Suprapubic skin (tissue), 4 donors: ENCODE results near the gene PJVK. TPM values are rescaled to one million over a fixed set of nuclear protein-coding genes. Genes with fewer than 3 reads are reported as not detected.

Experiments used
- DNase-seq, 2 donors: peaks; one replicate each; pipeline ENCODE4 v3.0.0-alpha.2; 2019; ENCODE audit warnings: low spot score in 2 of 2
- H3K27ac ChIP-seq: fragments of 200-600 bp; sonication (generic); one replicate; pipeline ENCODE4 v1.5.1; 2019
- H3K27me3 ChIP-seq: fragments of 200-600 bp; sonication (generic); one replicate; pipeline ENCODE4 v1.5.1; 2019
- H3K36me3 ChIP-seq: fragments of 200-600 bp; sonication (generic); one replicate; pipeline ENCODE4 v1.5.1; 2019
- H3K4me1 ChIP-seq: fragments of 200-600 bp; sonication (generic); one replicate; pipeline ENCODE4 v1.5.1; 2019
- H3K4me3 ChIP-seq: fragments of 200-600 bp; sonication (generic); one replicate; pipeline ENCODE4 v1.5.1; 2019; ENCODE audit warnings: mild to moderate bottlenecking
- H3K9me3 ChIP-seq: fragments of 200-600 bp; sonication (generic); one replicate; pipeline ENCODE4 v1.5.1; 2019
- CTCF ChIP-seq, 2 donors: fragments of 200-600 bp in 1 of 2; fragments of 450-650 bp in 1 of 2; sonication (generic) in 1 of 2; IDR thresholded peaks; one replicate each; pipeline ENCODE4 v1.5.1; 2016 to 2019; ENCODE audit warnings: antibody characterized with exemption in 2 of 2, mild to moderate bottlenecking in 1 of 2, moderate library complexity in 1 of 2
- EP300 ChIP-seq: sonication (generic); formaldehyde crosslinking; IDR thresholded peaks from one replicate; pipeline ENCODE4 v1.6.1; 2017; ENCODE audit warnings: antibody characterized with exemption
- POLR2A ChIP-seq, 2 donors: fragments of 450-650 bp; IDR thresholded peaks; one replicate each; pipeline ENCODE4 v1.6.1; 2017; ENCODE audit warnings: antibody characterized with exemption in 2 of 2, mild to moderate bottlenecking in 2 of 2, moderate library complexity in 2 of 2
- POLR2AphosphoS5 ChIP-seq, 3 donors: sonication (generic); formaldehyde crosslinking; IDR thresholded peaks; one replicate each; pipeline ENCODE4 v1.6.1; 2017; ENCODE audit warnings: antibody characterized with exemption in 3 of 3
- WGBS: methylation state at CpG from one replicate; pipeline ENCODE4 v1.1.5; 2018; 5-methylcytosine and 5-hydroxymethylcytosine counted together
- total RNA-seq, 4 donors: library from RNA; depleted of rRNA; stranded (reverse); fragments of >200 nt; gene quantifications; one replicate each; pipeline ENCODE4 v1.1.0, GENCODE V29; 2016

The PJVK gene
- total RNA-seq, 4 donors from 2014 or later, result 1.7 to 6.6 (median 2.7) TPM

DNA sequence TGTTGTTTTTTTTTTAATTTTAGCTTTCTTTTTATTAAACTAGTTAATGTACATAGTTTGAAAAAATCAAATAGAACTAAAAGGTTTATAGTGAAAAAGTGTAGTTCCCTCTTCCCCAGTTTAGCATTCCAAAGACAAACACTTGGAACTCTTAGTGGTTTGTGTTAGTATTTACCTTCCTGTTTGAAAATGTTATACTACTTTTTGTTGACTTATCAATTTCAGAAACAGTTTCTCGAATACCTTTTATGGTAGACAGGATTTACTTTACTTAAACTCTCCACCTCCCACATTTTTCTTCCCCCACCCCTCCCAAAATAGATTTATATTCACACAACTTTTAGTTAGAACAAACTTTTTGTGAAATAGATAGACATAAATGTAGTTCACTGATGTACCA, 55.8 kb downstream of the PJVK start:
- no peak for DNase-seq
- Histone ChIP-seq H3K4me3 (no peak overlapping the region), H3K4me1 (no peaks in the 10 kb centered on the region), H3K9me3 (no peaks in the 10 kb centered on the region), H3K27me3 (no peaks in the 10 kb centered on the region), H3K36me3 (peaks cover 47% of the 10 kb centered on the region), H3K27ac (no peak overlapping the region)
- TF ChIP-seq CTCF (IDR thresholded peaks at IDR 0.05), result no peak
- TF ChIP-seq POLR2A (IDR thresholded peaks at IDR 0.05), result no peak
- TF ChIP-seq EP300, result no peak
- TF ChIP-seq POLR2AphosphoS5 (IDR thresholded peaks at IDR 0.05), result no peak
- 100% methylated on average over 1 of the region's 1 CpG for WGBS

GRCh38 chr2:178508646-178509045, 57.5 kb downstream of the PJVK start:
- 98% methylated on average over 2 of the region's 2 CpGs for WGBS
- Histone ChIP-seq H3K9me3 (no peaks in the 10 kb centered on the region), H3K27me3 (no peaks in the 10 kb centered on the region), H3K36me3 (peaks cover 37% of the 10 kb centered on the region), H3K4me3 (no peak overlapping the region), H3K27ac (no peak overlapping the region), H3K4me1 (no peaks in the 10 kb centered on the region)
- no peak for TF ChIP-seq EP300
- DNase-seq, result no peak

- 68% methylated on average over 6 of the region's 6 CpGs for WGBS
- H3K9me3 ChIP-seq, result no peaks in the 10 kb centered on the region
- H3K4me3 ChIP-seq, result no peak overlapping the region
- H3K27ac ChIP-seq, result no peak overlapping the region
- H3K27me3 ChIP-seq, result no peaks in the 10 kb centered on the region
- H3K4me1 ChIP-seq, result no peaks in the 10 kb centered on the region
- no peak for DNase-seq
- TF ChIP-seq CTCF (IDR thresholded peaks at IDR 0.05) (no peak), EP300 (no peak), POLR2AphosphoS5 (IDR thresholded peaks at IDR 0.05) (no peak), POLR2A (IDR thresholded peaks at IDR 0.05) (no peak)
- peaks cover 21% of the 10 kb centered on the region for H3K36me3 ChIP-seq
Measured at GRCh38 chr2:178510384-178510783, 59.2 kb downstream of the PJVK start.

Other genes starting within 250 kb of the PJVK start
- 10 to 100 TPM; 48.7 to 83.2 (median 56.8) TPM for gene PRKRA, start 203 bp upstream of the PJVK start, total RNA-seq
- gene FKBP7, start 27.2 kb downstream of the PJVK start, total RNA-seq, result 1 to 10 TPM; 1.5 to 3.9 (median 2.8) TPM
- gene PLEKHA3, start 29.1 kb downstream of the PJVK start, total RNA-seq, result 1 to 10 TPM; 2.9 to 7.7 (median 5.8) TPM